NCI-H460 (cell line): ENCODE results near the gene TTC29. TPM values are rescaled to one million over a fixed set of nuclear protein-coding genes. Genes with fewer than 3 reads are reported as not detected.
A peak's percentile ranks its signal among the peaks of the same experiment; 100 is the strongest.

Source experiments
- DNase-seq: peaks from one replicate; pipeline ENCODE4 v3.0.0-alpha.2; 2016; ENCODE audit warnings: low read depth; ENCODE audit errors: extremely low read depth
- polyA plus RNA-seq: library from polyadenylated mRNA; depleted of rRNA; stranded (reverse); fragments of >200 nt; gene quantifications from 2 replicates; pipeline ENCODE4 v1.2.3, GENCODE V29; 2014; cell fraction: nucleus; rRNA removed
- total RNA-seq: library from RNA; depleted of rRNA; stranded (reverse); fragments of >200 nt; shearing (Covaris generic); gene quantifications from 2 replicates; pipeline ENCODE4 v1.2.3, GENCODE V29; 2014; rRNA removed

The TTC29 gene
- total RNA-seq = not detected in 2 replicates
- not detected in 2 replicates for polyA plus RNA-seq

GRCh38 chr4:146945556-146946374 lies at the start of gene TTC29:
Gene TTC29 (minus strand): TSS chr4:146945864. CDS start chr4:146939895, 5,969 bp downstream.
- peak; percentile 74 for DNase-seq

- no peak for DNase-seq
Observed at GRCh38 chr4:146981651-146982050, 36.0 kb upstream of the TTC29 start.

- no peak for DNase-seq
Observed at GRCh38 chr4:146978641-146979040, 33.0 kb upstream of the TTC29 start.

- no peak for DNase-seq
Observed at GRCh38 chr4:146976145-146976544, 30.5 kb upstream of the TTC29 start.

GRCh38 chr4:146975527-146975926 lies 29.9 kb upstream of the TTC29 start:
- no peak for DNase-seq

GRCh38 chr4:146975036-146975435 lies 29.4 kb upstream of the TTC29 start:
- no peak for DNase-seq

- DNase-seq = no peak
Observed at GRCh38 chr4:146972036-146972435, 26.4 kb upstream of the TTC29 start.

GRCh38 chr4:146969126-146969525 lies 23.5 kb upstream of the TTC29 start:
- DNase-seq = no peak

GRCh38 chr4:146960634-146961033 lies 15.0 kb upstream of the TTC29 start:
- DNase-seq = no peak

GRCh38 chr4:146959692-146960091 lies 14.0 kb upstream of the TTC29 start:
- no peak for DNase-seq

- DNase-seq = no peak
Observed at GRCh38 chr4:146957237-146957636, 11.6 kb upstream of the TTC29 start.

- DNase-seq = no peak
Observed at GRCh38 chr4:146952896-146953295, 7.2 kb upstream of the TTC29 start.

GRCh38 chr4:146949559-146949958 lies 3.9 kb upstream of the TTC29 start:
- no peak for DNase-seq

GRCh38 chr4:146943691-146944375 lies 1.8 kb downstream of the TTC29 start:
- no peak for DNase-seq

- DNase-seq = no peak
Observed at GRCh38 chr4:146932116-146932515, 13.5 kb downstream of the TTC29 start.

- no peak for DNase-seq
Observed at GRCh38 chr4:146930673-146931072, 15.0 kb downstream of the TTC29 start.

- DNase-seq = no peak
Observed at GRCh38 chr4:146927695-146928094, 18.0 kb downstream of the TTC29 start.

- DNase-seq = peak; percentile 19
Observed at GRCh38 chr4:146916479-146917076, 29.1 kb downstream of the TTC29 start.

- DNase-seq = no peak
Observed at GRCh38 chr4:146915132-146915531, 30.5 kb downstream of the TTC29 start.

GRCh38 chr4:146900295-146900694 lies 45.4 kb downstream of the TTC29 start:
- no peak for DNase-seq

GRCh38 chr4:146890301-146890700 lies 55.4 kb downstream of the TTC29 start:
- DNase-seq = no peak
